Activated CD4-positive, alpha-beta T cell treated with anti-CD3 and anti-CD28 coated beads, Interleukin-2, amount 50 U/mL, for 24 hours (primary cell): ENCODE data around the gene NPW.

ENCODE experiments used
- DNase-seq, 2 donors: peaks; one replicate each; pipeline ENCODE4 v3.0.0-alpha.2; 2020; ENCODE audit warnings: low read depth in 1 of 2, low spot score in 1 of 2

The NPW gene

GRCh38 chr16:2034696-2035430, 15.3 kb downstream of the NPW start:
- DNase-seq, result no peak

DNA sequence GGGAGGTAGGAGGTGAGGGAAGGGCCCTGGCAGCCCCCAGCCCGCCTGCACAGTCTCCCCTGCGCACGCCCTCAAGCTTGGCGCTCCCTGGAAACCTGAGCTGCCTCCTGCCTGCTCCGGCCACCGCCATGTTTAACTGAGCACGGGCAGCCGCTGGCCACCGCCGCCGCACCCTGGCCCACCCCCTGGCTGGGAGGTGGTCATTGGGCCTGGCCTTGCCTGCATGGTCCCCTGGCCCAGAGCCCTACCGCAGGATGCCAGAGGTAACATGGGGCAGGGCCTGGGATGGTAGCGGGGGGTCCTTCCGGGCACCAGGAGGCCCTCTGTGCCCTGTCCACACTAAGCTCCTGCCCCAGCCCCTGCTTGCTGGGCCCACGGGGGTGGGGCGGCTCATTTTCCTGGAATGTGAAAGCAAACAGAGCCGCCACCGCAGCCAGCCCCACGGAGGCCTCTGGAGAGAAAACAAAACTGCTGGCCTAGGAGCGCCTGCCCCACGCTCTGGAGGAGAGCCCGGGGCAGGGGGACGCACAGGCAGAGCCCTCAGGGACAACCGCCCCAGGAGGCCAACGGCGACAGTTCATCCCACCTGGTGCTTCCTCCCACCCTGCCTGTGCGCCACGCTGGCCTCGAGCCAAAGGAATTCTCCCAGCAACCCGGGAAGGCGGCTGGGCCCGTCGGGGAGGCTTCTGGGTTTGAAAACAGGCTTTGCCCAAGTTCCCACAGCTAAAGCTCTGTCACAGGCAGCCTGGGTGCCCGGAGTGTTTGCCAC, 16.0 kb downstream of the NPW start:
- DNase-seq, result no peak

DNA sequence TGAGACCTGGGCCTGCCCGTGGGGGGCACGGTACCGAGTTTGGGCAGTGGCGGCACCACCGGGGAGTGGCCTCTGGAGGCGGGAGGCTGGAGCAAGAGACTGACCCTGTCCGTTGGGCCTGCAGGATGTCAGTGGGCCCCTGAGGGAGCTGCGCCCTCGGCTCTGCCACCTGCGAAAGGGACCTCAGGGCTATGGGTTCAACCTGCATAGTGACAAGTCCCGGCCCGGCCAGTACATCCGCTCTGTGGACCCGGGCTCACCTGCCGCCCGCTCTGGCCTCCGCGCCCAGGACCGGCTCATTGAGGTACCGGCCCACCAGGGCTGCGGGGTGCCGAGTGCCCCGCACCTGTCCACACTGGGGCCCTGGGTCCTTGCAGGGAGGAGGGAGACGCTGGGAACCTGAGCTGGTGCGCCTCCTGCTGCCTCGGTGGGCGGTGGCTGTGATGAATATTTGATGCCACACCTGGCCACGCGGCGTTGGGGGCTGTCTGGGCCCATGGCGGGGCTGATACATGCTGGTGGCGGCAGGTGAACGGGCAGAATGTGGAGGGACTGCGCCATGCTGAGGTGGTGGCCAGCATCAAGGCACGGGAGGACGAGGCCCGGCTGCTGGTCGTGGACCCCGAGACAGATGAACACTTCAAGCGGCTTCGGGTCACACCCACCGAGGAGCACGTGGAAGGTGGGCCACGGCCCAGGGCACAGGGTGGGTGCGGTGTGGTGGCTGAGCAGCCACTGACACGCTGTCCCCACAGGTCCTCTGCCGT, 16.8 kb downstream of the NPW start:
- DNase-seq, result no peak

GRCh38 chr16:2037115-2037514, 17.5 kb downstream of the NPW start:
- no peak for DNase-seq

- DNase-seq, result no peak
These were observed 18.2 kb downstream of the NPW start for GRCh38 chr16:2037647-2038381.

GRCh38 chr16:2038382-2039231, 19.0 kb downstream of the NPW start:
- DNase-seq, result no peak

GRCh38 chr16:2039274-2040031, 19.9 kb downstream of the NPW start:
- DNase-seq, result no peak

DNA sequence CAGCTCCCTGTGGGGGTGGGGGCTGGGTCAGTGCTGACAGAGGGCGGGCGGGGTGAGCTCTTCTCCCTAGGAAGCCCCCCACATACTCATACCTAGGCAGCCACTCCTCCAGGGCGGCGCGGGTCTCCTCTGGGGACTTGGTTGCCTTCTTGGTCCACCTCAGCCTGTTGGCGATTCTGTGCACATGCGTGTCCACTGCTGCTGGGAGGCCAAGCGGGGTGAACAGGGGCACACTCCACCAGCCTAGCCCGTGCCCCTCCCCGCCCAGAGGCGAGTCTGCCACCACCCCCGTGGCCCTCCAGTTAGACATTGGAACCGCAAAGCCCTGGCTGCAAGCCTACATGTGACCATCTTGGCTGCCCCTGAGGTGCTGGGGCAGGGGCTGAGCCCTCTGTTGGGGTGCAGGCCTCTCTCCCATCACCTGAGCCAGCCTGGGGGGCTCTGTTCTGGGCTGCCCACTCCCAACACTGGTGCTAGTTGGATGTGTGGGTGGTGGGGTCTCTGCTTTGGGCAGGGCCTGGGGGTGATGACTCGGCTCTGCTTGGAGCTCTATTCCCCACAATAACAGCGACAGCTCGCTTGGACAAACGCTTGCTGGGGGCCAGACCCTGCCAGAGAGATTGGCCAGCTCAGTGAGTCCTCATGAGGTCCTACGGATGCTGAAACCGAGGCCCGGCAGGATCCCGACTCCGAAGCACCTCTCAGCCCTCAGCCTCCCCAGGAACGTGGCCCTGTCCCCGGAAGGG, 20.6 kb downstream of the NPW start:
- DNase-seq, result no peak

GRCh38 chr16:2040787-2041522, 21.4 kb downstream of the NPW start:
- DNase-seq, result no peak

- no peak for DNase-seq
These were observed 22.8 kb downstream of the NPW start for GRCh38 chr16:2042171-2042985.

DNA sequence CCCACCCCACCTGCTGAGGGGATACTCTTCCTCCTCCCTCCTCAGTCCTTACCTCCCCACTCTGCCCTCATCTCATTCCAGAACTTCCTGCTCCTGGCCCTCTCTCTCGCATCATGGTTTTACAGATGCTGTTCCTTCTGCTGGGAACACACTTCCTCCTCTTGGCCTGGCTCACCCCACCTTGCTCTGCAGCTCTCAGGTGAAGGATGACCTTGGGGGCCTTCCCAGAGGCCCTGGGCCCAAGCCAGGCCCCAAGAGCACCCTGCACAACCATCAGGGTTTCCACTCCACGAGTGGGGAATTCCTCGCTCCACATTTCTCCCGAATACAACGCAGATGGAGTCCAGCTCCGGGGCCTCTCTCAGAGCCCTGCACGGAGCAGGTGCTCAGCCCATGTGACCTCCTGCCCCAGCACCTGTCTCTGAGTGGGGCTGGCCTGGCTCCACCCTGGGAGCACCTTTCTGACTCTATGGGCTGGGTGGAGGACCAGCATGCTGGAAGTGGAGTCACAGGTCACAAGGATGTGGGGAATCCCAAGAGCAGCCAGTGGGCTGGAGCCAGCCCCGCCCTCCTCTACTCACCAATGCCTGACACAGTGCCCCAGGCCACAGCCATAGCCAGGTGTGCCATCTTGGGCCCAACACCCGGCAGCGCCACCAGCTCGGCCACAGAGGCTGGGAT, 23.5 kb downstream of the NPW start:
- DNase-seq, result no peak

DNA sequence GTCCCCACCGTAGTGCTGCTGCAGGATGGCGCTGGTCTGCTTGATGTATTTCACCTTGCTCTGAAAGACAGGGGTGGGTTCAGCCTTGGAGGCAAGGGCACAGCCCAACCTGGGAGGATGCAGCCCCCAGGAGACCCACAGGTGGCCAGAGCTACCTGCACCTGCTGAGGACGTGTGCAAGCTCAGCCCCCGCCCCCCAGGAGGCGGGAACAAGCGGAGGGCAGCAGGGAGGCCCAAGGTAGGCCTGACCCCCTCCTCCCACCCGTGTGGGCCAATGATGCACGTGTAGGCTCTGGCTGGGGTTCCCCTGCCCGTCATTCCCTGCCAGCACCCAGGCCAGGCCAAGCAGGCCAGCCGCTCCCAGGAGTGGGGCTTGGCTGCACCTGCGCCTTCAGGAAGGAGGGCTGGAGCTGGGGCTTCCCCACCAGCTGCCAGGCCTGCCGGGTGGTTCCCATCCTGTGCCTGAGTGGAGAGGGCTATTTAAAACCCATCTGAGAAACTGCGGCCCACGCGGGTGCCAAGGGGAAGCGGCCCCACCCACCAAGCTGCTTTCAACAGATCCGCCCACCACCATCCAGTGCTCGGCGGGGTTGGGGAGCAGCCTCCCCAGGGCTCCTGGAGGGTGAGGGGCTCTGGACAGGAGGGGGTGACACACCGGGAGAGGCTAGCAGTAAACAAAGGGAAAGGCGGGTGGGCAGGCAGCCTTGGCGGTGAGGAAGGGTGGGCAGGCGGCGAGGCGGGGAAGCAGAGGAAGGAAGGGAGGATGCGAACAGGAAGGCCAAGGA, 24.3 kb downstream of the NPW start:
- no peak for DNase-seq

DNA sequence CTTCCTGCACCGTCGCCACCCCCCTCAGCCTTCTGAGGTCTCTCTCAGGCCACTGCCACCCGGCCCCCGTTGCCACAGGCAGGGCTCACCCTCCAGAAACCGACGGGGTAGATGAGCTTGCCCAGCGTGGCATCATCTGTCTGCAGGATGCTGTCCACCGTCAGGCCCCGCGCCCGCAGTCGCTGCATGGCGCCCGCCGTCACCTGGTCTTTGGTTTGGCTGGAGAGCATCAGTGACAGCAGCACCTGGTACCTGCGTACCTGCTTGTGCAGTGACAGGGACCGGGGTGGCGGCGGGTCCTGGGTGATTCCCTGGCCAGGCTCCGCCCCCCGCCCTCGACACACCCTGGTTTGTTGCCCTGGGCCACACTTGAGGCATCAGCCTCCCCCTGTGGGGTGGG, 25.0 kb downstream of the NPW start:
- no peak for DNase-seq

DNA sequence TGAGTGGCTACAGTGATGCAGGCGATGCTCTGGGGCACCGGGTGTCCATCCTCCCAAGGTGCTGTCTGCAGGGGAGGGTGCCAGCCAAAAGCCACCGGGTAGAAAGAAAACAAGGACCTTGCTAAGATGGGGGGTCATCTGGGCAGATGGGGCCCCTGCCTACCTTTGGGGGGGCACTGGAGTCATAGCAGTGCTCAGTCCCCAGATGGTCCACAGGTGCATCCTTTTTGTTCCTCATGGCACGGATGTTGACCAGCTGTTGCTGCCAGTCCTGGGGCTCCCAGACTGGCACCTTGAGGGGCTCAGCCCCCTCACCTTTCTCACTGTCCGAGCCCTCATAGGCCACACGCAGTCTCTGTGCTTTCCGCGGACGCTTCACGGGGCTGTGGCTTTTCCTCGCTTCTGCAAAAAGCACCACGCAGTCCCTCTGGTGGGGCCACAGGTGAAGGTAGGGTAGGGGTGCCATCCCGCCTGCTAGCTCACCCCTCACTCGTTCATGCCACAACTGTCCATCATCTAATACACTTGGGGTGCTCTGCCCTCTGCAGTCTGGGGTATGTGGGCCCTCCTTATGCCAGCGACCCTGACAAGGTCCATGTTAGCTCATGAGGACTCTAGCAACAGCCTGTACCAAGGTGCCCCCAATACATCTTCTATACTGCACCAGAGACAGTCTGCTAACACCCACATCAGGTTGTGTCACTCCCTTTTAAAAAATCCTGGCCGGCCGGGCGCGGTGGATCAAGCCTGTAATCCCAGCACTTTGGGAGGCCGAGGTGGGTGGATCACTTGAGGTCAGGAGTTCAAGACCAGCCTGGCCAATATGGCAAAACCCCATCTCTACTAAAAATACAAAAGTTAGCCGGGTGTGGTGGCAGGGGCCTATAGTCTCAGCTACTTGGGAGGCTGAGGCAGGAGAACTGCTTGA, 26.6 kb downstream of the NPW start:
- DNase-seq, result no peak

GRCh38 chr16:2046893-2047329, 27.3 kb downstream of the NPW start:
- no peak for DNase-seq
